HepG2 (cell line): Measurements from ENCODE around the gene SGSM1. TPM values are rescaled to one million over a fixed set of nuclear protein-coding genes. Genes with fewer than 3 reads are reported as not detected.
A peak's percentile ranks its signal among the peaks of the same experiment; 100 is the strongest.

Experiments used
- ATAC-seq: fragments of 200-7000 bp; cut with Tn5 transposase; 3 replicates; pipeline ENCODE4 v1.9.1; 2020; ENCODE audit warnings: mild to moderate bottlenecking, moderate library complexity
- BruUV-seq: library from RNA; stranded (reverse); fragments of 400-500 nt; replicated peaks from 2 replicates; lab custom pipeline; 2021; lab: Mats Ljungman, UMichigan
- CTCF ChIA-PET: fragments of 300-600 bp; formaldehyde crosslinking; extraction: SDS; loops from one replicate; lab custom pipeline; 2021; ENCODE audit warnings: low total read pairs, inconsistent platforms, low intra/inter-chr PET ratio; lab: Yijun Ruan, JAX
- POLR2A ChIA-PET: fragments of 350-600 bp; sonication (Branson Sonifier 250); formaldehyde crosslinking; loops from one replicate; lab custom pipeline; 2020; ENCODE audit warnings: antibody characterized with exemption, inconsistent platforms; lab: Yijun Ruan, JAX
- DNase-seq: peaks from one replicate; pipeline ENCODE4 v3.0.0-alpha.2; 2015; ENCODE audit warnings: low spot score
- FAIRE-seq: peaks from 3 replicates; lab custom pipeline; 2011; peaks lifted over from hg19 to GRCh38; lab: Jason Lieb, UNC
- H2AFZ ChIP-seq: one replicate; pipeline ENCODE4 v1.6.1; 2011; ENCODE audit warnings: low read length, inconsistent platforms
- H3K27ac ChIP-seq: fragments of 300-600 bp; 3 replicates; pipeline ENCODE4 v1.8.0; 2011; ENCODE audit warnings: mixed run types, mild to moderate bottlenecking, mixed read lengths, low read length, inconsistent platforms; ENCODE audit not compliant: insufficient read depth; ENCODE audit errors: extremely low read length
- H3K27me3 ChIP-seq, 2 experiments: fragments of 200-600 bp in 1 of 2; 2 replicates in 1 of 2; 3 replicates in 1 of 2; pipeline versions ENCODE4 v1.6.0 to v1.8.0; 2011; ENCODE audit warnings: low read length in 2 of 2, mild to moderate bottlenecking in 2 of 2, moderate library complexity in 2 of 2, inconsistent platforms in 1 of 2; ENCODE audit not compliant: insufficient read depth in 2 of 2, control insufficient read depth in 1 of 2
- H3K36me3 ChIP-seq, 2 experiments: fragments of 200-600 bp in 1 of 2; replicated peaks in 1 of 2; 2 replicates in 1 of 2; 3 replicates in 1 of 2; pipeline versions ENCODE4 v1.5.1 to v1.8.0; 2011; ENCODE audit warnings: low read length in 2 of 2, inconsistent platforms in 1 of 2; ENCODE audit not compliant: insufficient read depth in 2 of 2, control insufficient read depth in 1 of 2
- H3K4me1 ChIP-seq: 2 replicates; pipeline ENCODE4 v1.5.1; 2012; ENCODE audit warnings: low read length, inconsistent platforms; ENCODE audit not compliant: insufficient read depth
- H3K4me2 ChIP-seq: 2 replicates; pipeline ENCODE4 v1.6.0; 2011; ENCODE audit warnings: low read depth, low read length, inconsistent platforms
- H3K4me3 ChIP-seq, 3 experiments: fragments of 200-600 bp in 1 of 3; sonication (generic), shearing (Covaris generic) in 1 of 3; replicated peaks in 1 of 3; 2 replicates each; pipeline ENCODE4 v1.5.1; 2011 to 2016; ENCODE audit warnings: low read length in 3 of 3, inconsistent platforms in 2 of 3, low read depth in 2 of 3, mild to moderate bottlenecking in 2 of 3, control low read depth in 1 of 3, mixed read lengths in 1 of 3; ENCODE audit not compliant: insufficient read depth in 1 of 3
- H3K79me2 ChIP-seq: one replicate; pipeline ENCODE4 v1.6.1; 2011; ENCODE audit warnings: low read length, inconsistent platforms; ENCODE audit not compliant: insufficient read depth
- H3K9ac ChIP-seq: 2 replicates; pipeline ENCODE4 v1.6.0; 2011; ENCODE audit warnings: mild to moderate bottlenecking, low read depth, low read length, inconsistent platforms; ENCODE audit not compliant: insufficient read depth
- H3K9me3 ChIP-seq: 2 replicates; pipeline ENCODE4 v1.5.1; 2012; ENCODE audit warnings: mild to moderate bottlenecking, low read length
- H4K20me1 ChIP-seq: 2 replicates; pipeline ENCODE4 v1.6.0; 2011; ENCODE audit warnings: inconsistent platforms, mild to moderate bottlenecking, low read length, moderate library complexity; ENCODE audit not compliant: insufficient read depth
- ZNF768 ChIP-seq: sonication (generic); formaldehyde crosslinking; IDR thresholded peaks from 2 replicates; pipeline ENCODE4 v1.4.0; 2020; ENCODE audit warnings: missing genetic modification reagents
- WGBS: methylation state at CpG from one replicate; pipeline ENCODE4 v1.1.6; 2017; ENCODE audit warnings: low lambda C conversion rate; 5-methylcytosine and 5-hydroxymethylcytosine counted together
- in situ Hi-C: cut with HindIII; loops from 2 replicates; pipeline ENCODE4 v1.10.0; 2017; ENCODE audit warnings: low pct_unique_long_range_greater_than_20kb; ENCODE audit not compliant: extremely low pct_ligation_motif_present
- intact Hi-C: fragments of 100-400 bp; cut with micrococcal nuclease; formaldehyde crosslinking; loops from one replicate; pipeline ENCODE4 v1.10.0; 2022; ENCODE audit not compliant: unreplicated experiment
- polyA plus RNA-seq, 8 experiments: library from polyadenylated mRNA; depleted of rRNA in 3 of 8; stranded (reverse) in 7 of 8; unstranded in 1 of 8; fragments of >200 nt; fragmentation: Illumina TruSeq in 4 of 8; extraction: Trizol in 4 of 8; gene quantifications; 2 replicates each; pipeline versions ENCODE4 v1.2.1 to v1.2.3, GENCODE V29; 2011 to 2016; ENCODE audit warnings: low read depth in 4 of 8, missing spikeins in 1 of 8, mixed read lengths in 1 of 8; ENCODE audit not compliant: insufficient read depth in 1 of 8
- total RNA-seq, 5 experiments: library from RNA; depleted of rRNA; stranded (reverse); fragments of >200 nt; fragmentation: Illumina TruSeq; extraction: Trizol; gene quantifications; 2 replicates each; pipeline ENCODE4 v1.2.3, GENCODE V29; 2016; ENCODE audit warnings: low read depth in 1 of 5
- TF ChIP-seq, protein P1 (sequence below): sonication (generic); formaldehyde crosslinking; IDR thresholded peaks from 2 replicates; pipeline ENCODE4 v1.4.0; 2020; ENCODE audit warnings: low read depth, mild to moderate bottlenecking, missing genetic modification reagents
- TF ChIP-seq, protein P2 (sequence below): sonication (generic); formaldehyde crosslinking; IDR thresholded peaks from 2 replicates; pipeline ENCODE4 v1.4.0; 2020; ENCODE audit warnings: missing genetic modification reagents

SGSM1 gene
- total and polyA plus RNA-seq, 2 of the 13 experiments (the other 11 are each of a cell fraction or from before 2014, with no cell fraction given): 0.07 TPM; not detected in 1

- H3K9ac ChIP-seq: no peak overlapping the region
- H3K36me3 ChIP-seq: no peaks in the 10 kb centered on the region
- WGBS: 48% methylated on average over 11 of the region's 13 CpGs
- no peak overlapping the region for H3K4me2 ChIP-seq
- TF ChIP-seq, protein P1, sequence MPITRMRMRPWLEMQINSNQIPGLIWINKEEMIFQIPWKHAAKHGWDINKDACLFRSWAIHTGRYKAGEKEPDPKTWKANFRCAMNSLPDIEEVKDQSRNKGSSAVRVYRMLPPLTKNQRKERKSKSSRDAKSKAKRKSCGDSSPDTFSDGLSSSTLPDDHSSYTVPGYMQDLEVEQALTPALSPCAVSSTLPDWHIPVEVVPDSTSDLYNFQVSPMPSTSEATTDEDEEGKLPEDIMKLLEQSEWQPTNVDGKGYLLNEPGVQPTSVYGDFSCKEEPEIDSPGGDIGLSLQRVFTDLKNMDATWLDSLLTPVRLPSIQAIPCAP: no peak
- TF ChIP-seq, protein P2, sequence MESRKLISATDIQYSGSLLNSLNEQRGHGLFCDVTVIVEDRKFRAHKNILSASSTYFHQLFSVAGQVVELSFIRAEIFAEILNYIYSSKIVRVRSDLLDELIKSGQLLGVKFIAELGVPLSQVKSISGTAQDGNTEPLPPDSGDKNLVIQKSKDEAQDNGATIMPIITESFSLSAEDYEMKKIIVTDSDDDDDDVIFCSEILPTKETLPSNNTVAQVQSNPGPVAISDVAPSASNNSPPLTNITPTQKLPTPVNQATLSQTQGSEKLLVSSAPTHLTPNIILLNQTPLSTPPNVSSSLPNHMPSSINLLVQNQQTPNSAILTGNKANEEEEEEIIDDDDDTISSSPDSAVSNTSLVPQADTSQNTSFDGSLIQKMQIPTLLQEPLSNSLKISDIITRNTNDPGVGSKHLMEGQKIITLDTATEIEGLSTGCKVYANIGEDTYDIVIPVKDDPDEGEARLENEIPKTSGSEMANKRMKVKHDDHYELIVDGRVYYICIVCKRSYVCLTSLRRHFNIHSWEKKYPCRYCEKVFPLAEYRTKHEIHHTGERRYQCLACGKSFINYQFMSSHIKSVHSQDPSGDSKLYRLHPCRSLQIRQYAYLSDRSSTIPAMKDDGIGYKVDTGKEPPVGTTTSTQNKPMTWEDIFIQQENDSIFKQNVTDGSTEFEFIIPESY (CRISPR knock-in tag): peak; percentile 50; the same call in 1 of the 2 replicates
- TF ChIP-seq ZNF768 (CRISPR knock-in tag): peak; percentile 52; the same call in 1 of the 2 replicates
- no peak overlapping the region for H3K27ac ChIP-seq
- H3K9me3 ChIP-seq: no peaks in the 10 kb centered on the region
- in situ Hi-C loops: loop anchor here (10.0 to 25.0 kb wide), 2 partner anchors 106 to 239 kb away; partner anchors contain the start of gene CRYBB3
- no peak overlapping the region for H3K4me3 ChIP-seq
- no peaks in the 10 kb centered on the region for H3K27me3 ChIP-seq
- H4K20me1 ChIP-seq: no peaks in the 10 kb centered on the region
- intact Hi-C loops: no loop called here
- H2AFZ ChIP-seq: no peak overlapping the region
- ATAC-seq (no peak), FAIRE-seq (no peak), DNase-seq (no peak)
- no TSS peak for BruUV-seq
- peaks cover 35% of the 10 kb centered on the region for H3K4me1 ChIP-seq
- peaks cover 2% of the 10 kb centered on the region for H3K79me2 ChIP-seq
- ChIA-PET CTCF (no interaction called here), POLR2A (no interaction called here)
Observed at GRCh38 chr22:24948356-24949202, 142.6 kb downstream of the SGSM1 start.
